Erythroblast (primary cell): ENCODE results near the gene ITPR2.

Experiments used
- GATA1 ChIP-seq: IDR thresholded peaks from 2 replicates; pipeline ENCODE4 v1.6.1; 2011; ENCODE audit warnings: low read depth, mild to moderate bottlenecking, control low read depth, low read length, moderate library complexity
- POLR2A ChIP-seq: IDR thresholded peaks from 2 replicates; pipeline ENCODE4 v1.6.1; 2011; ENCODE audit warnings: mild to moderate bottlenecking, low read length

GRCh38 chr12:26460361-26460760 lies 372.6 kb downstream of the ITPR2 start:
- no peak for TF ChIP-seq POLR2A
- no peak for TF ChIP-seq GATA1
